ENCODE data around the gene DSCAM. TPM values are rescaled to one million over a fixed set of nuclear protein-coding genes. Genes with fewer than 3 reads are reported as not detected.

DSCAM gene
- total and polyA plus RNA-seq, 8 donors = 0.37 TPM; not detected in 7

DNA sequence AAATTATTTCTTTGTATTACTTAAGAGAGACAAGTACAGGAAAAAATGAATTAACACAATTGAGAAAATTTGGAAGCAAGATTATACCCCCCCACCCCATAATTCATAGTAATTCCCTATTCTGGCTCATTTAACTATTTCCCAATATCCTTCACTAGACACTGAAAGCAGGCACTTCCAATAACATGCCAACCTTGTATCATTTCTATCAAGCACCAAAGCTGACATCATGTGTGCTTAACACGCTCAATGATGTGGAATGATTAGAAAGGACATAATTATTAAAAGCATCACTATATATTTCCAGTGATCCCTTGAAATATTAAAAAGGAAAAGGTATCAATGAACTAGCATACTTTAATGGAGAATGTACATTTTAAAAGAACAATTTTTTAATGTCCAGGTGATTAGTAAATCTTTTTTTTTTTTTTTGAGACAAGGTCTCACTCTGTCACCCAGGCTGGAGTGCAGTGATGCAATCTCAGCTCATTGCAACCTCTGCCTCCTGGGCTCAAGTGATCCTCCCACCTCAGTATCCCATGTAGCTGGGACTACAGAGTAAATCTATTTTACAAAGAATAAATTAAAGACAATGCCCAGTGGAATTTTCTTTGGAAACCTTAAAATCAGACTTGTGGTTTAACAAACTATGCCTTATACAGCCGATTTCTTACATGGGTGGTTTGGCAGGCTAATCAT lies 443.9 kb downstream of the DSCAM start:
- DNase-seq = no peak
- peaks cover 0 to 11% (median 3%) of the 10 kb centered on the region in 4 donors for H3K9me3 ChIP-seq
- 85 to 93% (median 92%) methylated on average over 2 of the region's 2 CpGs for WGBS, 5 donors
- no peak overlapping the region for H3K27ac ChIP-seq
- TF ChIP-seq, protein P1, sequence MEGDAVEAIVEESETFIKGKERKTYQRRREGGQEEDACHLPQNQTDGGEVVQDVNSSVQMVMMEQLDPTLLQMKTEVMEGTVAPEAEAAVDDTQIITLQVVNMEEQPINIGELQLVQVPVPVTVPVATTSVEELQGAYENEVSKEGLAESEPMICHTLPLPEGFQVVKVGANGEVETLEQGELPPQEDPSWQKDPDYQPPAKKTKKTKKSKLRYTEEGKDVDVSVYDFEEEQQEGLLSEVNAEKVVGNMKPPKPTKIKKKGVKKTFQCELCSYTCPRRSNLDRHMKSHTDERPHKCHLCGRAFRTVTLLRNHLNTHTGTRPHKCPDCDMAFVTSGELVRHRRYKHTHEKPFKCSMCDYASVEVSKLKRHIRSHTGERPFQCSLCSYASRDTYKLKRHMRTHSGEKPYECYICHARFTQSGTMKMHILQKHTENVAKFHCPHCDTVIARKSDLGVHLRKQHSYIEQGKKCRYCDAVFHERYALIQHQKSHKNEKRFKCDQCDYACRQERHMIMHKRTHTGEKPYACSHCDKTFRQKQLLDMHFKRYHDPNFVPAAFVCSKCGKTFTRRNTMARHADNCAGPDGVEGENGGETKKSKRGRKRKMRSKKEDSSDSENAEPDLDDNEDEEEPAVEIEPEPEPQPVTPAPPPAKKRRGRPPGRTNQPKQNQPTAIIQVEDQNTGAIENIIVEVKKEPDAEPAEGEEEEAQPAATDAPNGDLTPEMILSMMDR (IDR thresholded peaks at IDR 0.05) = no peak
- TF ChIP-seq POLR2AphosphoS5 (IDR thresholded peaks at IDR 0.05) (no peak), POLR2A (IDR thresholded peaks at IDR 0.05) (no peak), EP300 (IDR thresholded peaks at IDR 0.05) (no peak)
- intact Hi-C loops (cut with DNase I; ENCODE audit: low total_unique reads) = no loop called here
- no peaks in the 10 kb centered on the region for H3K27me3 ChIP-seq
- peaks cover 0 to 12% (median 5%) of the 10 kb centered on the region in 4 donors for H3K4me1 ChIP-seq
- H3K4me3 ChIP-seq = no peak overlapping the region
- no peaks in the 10 kb centered on the region for H3K36me3 ChIP-seq

DNA sequence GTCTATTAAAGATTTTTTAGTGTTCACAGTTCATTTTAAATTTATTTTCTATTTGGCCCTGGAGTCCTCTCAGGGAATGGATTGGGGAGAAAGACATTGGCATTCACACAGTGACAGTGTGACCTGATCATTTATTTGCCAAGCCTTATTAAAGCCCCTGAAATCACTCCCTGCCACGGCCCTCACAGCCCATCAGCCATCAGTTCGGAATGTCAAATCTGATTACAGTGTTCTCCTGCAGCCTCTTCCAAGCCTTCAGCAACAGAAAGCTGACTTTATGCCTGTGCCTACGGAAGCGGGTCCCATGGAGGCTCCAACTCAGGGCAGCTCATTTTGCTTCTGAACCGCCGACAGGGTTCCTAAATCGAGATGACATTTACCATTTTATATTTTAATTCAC lies 451.2 kb downstream of the DSCAM start:
- no peaks in the 10 kb centered on the region for H3K4me1 ChIP-seq
- intact Hi-C loops (cut with DNase I; ENCODE audit: low total_unique reads) = no loop called here
- no peak overlapping the region for H3K27ac ChIP-seq
- peaks cover 0 to under 1% (median 0%) of the 10 kb centered on the region in 4 donors for H3K9me3 ChIP-seq
- no peak overlapping the region for H3K4me3 ChIP-seq
- TF ChIP-seq POLR2AphosphoS5 (IDR thresholded peaks at IDR 0.05) (no peak), EP300 (IDR thresholded peaks at IDR 0.05) (no peak), POLR2A (IDR thresholded peaks at IDR 0.05) (no peak)
- TF ChIP-seq, protein P1 (IDR thresholded peaks at IDR 0.05) = no peak
- H3K27me3 ChIP-seq = no peaks in the 10 kb centered on the region
- 80 to 83% (median 82%) methylated on average over 7 of the region's 7 CpGs for WGBS, 5 donors
- no peak for DNase-seq
- no peaks in the 10 kb centered on the region for H3K36me3 ChIP-seq

- Histone ChIP-seq H3K27ac (no peak overlapping the region), H3K4me3 (no peak overlapping the region), H3K27me3 (no peaks in the 10 kb centered on the region), H3K9me3 (no peaks in the 10 kb centered on the region), H3K36me3 (no peaks in the 10 kb centered on the region), H3K4me1 (no peaks in the 10 kb centered on the region)
- WGBS, 5 donors = 73 to 85% (median 75%) methylated on average over 5 of the region's 5 CpGs
- TF ChIP-seq POLR2AphosphoS5 (IDR thresholded peaks at IDR 0.05) (no peak), EP300 (IDR thresholded peaks at IDR 0.05) (no peak), POLR2A (IDR thresholded peaks at IDR 0.05) (no peak)
- TF ChIP-seq, protein P1 (IDR thresholded peaks at IDR 0.05) = no peak
- intact Hi-C loops (cut with DNase I; ENCODE audit: low total_unique reads) = no loop called here
- no peak for DNase-seq
Measured at GRCh38 chr21:40393066-40393465, 453.9 kb downstream of the DSCAM start.

DNA sequence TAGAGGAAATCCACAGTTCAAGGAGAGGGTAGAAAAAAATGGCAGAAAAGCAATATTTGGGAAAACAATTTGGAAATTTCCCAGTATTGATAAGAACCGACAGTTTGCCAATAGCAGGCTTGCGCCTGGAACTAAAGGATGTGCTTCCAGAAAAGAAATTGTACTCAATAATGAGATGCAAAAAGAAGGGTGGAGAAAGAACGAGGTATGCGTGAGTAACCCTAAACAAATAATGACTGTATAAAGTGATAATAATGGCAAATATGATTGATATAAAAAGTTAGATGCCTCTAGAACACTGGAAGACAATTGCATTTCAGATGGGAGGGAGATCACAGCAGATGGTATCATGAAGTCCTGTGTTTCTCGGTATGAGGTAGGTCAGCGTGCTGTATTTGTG lies 458.9 kb downstream of the DSCAM start:
- Histone ChIP-seq H3K4me3 (no peak overlapping the region), H3K27me3 (peaks cover 0 to under 1% (median 0%) of the 10 kb centered on the region in 3 donors), H3K9me3 (no peaks in the 10 kb centered on the region), H3K27ac (no peak overlapping the region), H3K4me1 (peaks cover 0 to 9% (median 4%) of the 10 kb centered on the region in 4 donors), H3K36me3 (no peaks in the 10 kb centered on the region)
- intact Hi-C loops (cut with DNase I; ENCODE audit: low total_unique reads) = no loop called here
- 48 to 69% (median 58%) methylated on average over 6 of the region's 6 CpGs for WGBS, 5 donors
- DNase-seq = no peak
- TF ChIP-seq POLR2A (IDR thresholded peaks at IDR 0.05) = no peak
- no peak for TF ChIP-seq EP300 (IDR thresholded peaks at IDR 0.05)
- TF ChIP-seq, protein P1 (IDR thresholded peaks at IDR 0.05) = no peak
- no peak for TF ChIP-seq POLR2AphosphoS5 (IDR thresholded peaks at IDR 0.05)
